ENCODE measurements around the gene TK1. TPM values are rescaled to one million over a fixed set of nuclear protein-coding genes. Genes with fewer than 3 reads are reported as not detected.

TK1 gene
- total and polyA plus RNA-seq, 9 donors: 0.35 to 4.9 (median 1.4) TPM

- Histone ChIP-seq H3K4me3 (no peak overlapping the region), H3K4me1 (ENCODE audit: insufficient read depth) (no peaks in the 10 kb centered on the region), H3K27ac (no peak overlapping the region), H3K9me3 (no peaks in the 10 kb centered on the region), H3K36me3 (no peaks in the 10 kb centered on the region), H3K27me3 (no peaks in the 10 kb centered on the region)
- no peak for TF ChIP-seq CTCF (IDR thresholded peaks at IDR 0.05)
- no peak for TF ChIP-seq EP300 (IDR thresholded peaks at IDR 0.05)
- no peak for TF ChIP-seq POLR2A (IDR thresholded peaks at IDR 0.05)
- 73 to 86% (median 74%) methylated on average over 17 of the region's 17 CpGs for WGBS, 3 donors
- intact Hi-C loops (cut with DNase I): no loop called here
- DNase-seq: no peak
Measured at GRCh38 chr17:78205124-78205775, 18.4 kb upstream of the TK1 start.

DNA sequence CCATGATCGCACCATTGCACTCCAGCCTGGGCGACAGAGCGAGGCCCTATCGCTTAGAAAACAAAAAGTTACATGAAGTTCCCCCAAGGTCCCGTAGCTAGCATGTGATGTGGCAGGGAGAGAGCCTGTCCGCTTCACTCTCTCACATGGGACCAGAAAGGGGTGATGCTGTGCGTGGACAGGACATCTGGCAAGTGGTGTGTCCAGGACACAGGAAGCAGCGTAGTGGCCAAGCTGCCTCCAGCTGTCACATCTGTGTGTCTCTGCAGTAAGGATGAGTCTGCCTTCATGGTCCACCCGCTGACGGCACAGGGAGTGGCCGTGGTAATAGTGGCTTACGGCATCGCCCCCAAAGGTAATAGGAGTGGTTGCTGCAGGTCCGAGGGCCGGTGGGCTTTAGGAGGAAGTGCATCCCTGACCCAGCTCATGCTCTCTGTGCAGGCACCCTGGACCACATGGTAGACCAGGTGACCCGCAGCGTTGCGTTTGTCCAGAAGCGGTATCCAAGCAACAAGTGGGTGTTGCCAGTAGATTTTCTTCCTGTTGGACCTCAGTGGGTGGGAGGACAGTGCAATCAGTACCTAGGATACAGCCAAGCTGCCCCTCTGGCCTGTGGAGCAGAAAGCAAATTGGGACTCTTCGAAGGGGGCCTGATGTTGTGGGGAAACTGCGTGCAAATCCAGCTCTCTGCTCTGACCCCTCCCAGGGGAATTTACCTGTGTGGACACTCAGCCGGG is 17.7 kb upstream of the TK1 start:
- Histone ChIP-seq H3K4me1 (ENCODE audit: insufficient read depth) (no peaks in the 10 kb centered on the region), H3K36me3 (no peaks in the 10 kb centered on the region), H3K4me3 (no peak overlapping the region), H3K27ac (no peak overlapping the region), H3K9me3 (no peaks in the 10 kb centered on the region), H3K27me3 (no peaks in the 10 kb centered on the region)
- intact Hi-C loops (cut with DNase I): no loop called here
- 85 to 91% (median 90%) methylated on average over 22 of the region's 22 CpGs for WGBS, 3 donors
- TF ChIP-seq EP300 (IDR thresholded peaks at IDR 0.05): no peak
- no peak for TF ChIP-seq POLR2A (IDR thresholded peaks at IDR 0.05)
- no peak for TF ChIP-seq CTCF (IDR thresholded peaks at IDR 0.05)
- no peak for DNase-seq

- H3K27ac ChIP-seq: no peak overlapping the region
- TF ChIP-seq POLR2A (IDR thresholded peaks at IDR 0.05) (no peak), CTCF (IDR thresholded peaks at IDR 0.05) (no peak), EP300 (IDR thresholded peaks at IDR 0.05) (no peak)
- no peak for DNase-seq
- no peaks in the 10 kb centered on the region for H3K36me3 ChIP-seq
- H3K9me3 ChIP-seq: no peaks in the 10 kb centered on the region
- intact Hi-C loops (cut with DNase I): no loop called here
- no peaks in the 10 kb centered on the region for H3K27me3 ChIP-seq
- 90 to 94% (median 94%) methylated on average over 8 of the region's 8 CpGs for WGBS, 3 donors
- no peaks in the 10 kb centered on the region for H3K4me1 ChIP-seq (ENCODE audit: insufficient read depth)
- no peak overlapping the region for H3K4me3 ChIP-seq
Measured at GRCh38 chr17:78202666-78203065, 15.8 kb upstream of the TK1 start.

DNA sequence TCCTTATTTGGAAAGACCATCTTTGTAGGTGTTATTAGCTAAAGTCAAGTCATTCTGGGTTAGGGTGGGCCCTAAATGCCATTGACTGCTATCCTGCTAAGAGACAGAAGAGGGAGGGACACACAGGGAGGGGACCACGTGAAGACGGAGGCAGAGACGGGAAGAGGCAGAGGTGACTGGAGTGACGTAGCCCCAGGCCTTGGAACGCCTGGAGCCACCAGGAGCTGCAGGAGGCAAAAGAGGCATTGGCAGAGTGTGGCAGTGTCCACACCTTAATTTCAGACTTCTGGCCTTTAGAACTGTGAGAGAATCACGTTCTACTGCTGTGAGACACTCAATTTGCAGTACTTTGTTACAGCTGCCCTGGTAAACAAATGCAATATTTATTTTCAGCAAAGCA is 13.6 kb upstream of the TK1 start:
- intact Hi-C loops (cut with DNase I): no loop called here
- Histone ChIP-seq H3K36me3 (no peaks in the 10 kb centered on the region), H3K9me3 (no peaks in the 10 kb centered on the region), H3K27me3 (no peaks in the 10 kb centered on the region), H3K27ac (no peak overlapping the region), H3K4me1 (ENCODE audit: insufficient read depth) (no peaks in the 10 kb centered on the region), H3K4me3 (no peak overlapping the region)
- no peak for TF ChIP-seq POLR2A (IDR thresholded peaks at IDR 0.05)
- no peak for TF ChIP-seq EP300 (IDR thresholded peaks at IDR 0.05)
- TF ChIP-seq CTCF (IDR thresholded peaks at IDR 0.05): no peak
- DNase-seq: no peak
- 87 to 90% (median 89%) methylated on average over 6 of the region's 6 CpGs for WGBS, 3 donors

Measured in ovary (tissue), 9 donors.